ENCODE results near the gene SYMPK. TPM values are rescaled to one million over a fixed set of nuclear protein-coding genes. Genes with fewer than 3 reads are reported as not detected.
A peak's percentile ranks its signal among the peaks of the same experiment; 100 is the strongest.

Gene SYMPK
- total RNA-seq = 10 to 100 TPM; 32.8 to 76.3 (median 44.1) TPM

GRCh38 chr19:45862564-45863334 is at the start of gene SYMPK:
SYMPK (minus strand) TSS chr19:45863147; CDS start chr19:45854495, 8,652 bp downstream.
- 0% methylated on average over 45 of the region's 65 CpGs for WGBS
- DNase-seq (ENCODE audit: low spot score in 2 of 2) = peak; percentile 99
- Histone ChIP-seq H3K4me3 (peak within 1 kb of the TSS; percentile 73), H3K27ac (peak within 1 kb of the TSS; percentile 89), H3K4me1 (peaks cover 26% of the 10 kb centered on the region), H3K9me3 (no peaks in the 10 kb centered on the region), H3K36me3 (no peaks in the 10 kb centered on the region), H3K27me3 (peaks cover 9% of the 10 kb centered on the region)
- TF ChIP-seq POLR2A (IDR thresholded peaks at IDR 0.05) = no peak
- peak; percentile 11 to 77 (median 31) for TF ChIP-seq POLR2AphosphoS5 (IDR thresholded peaks at IDR 0.05)

GRCh38 chr19:45911291-45911690 is 48.3 kb upstream of the SYMPK start:
- Histone ChIP-seq H3K9me3 (no peaks in the 10 kb centered on the region), H3K4me3 (no peak overlapping the region), H3K36me3 (no peaks in the 10 kb centered on the region), H3K4me1 (no peaks in the 10 kb centered on the region), H3K27me3 (peaks cover 26% of the 10 kb centered on the region), H3K27ac (no peak overlapping the region)
- no peak for DNase-seq (ENCODE audit: low spot score in 2 of 2)
- 56% methylated on average over 8 of the region's 8 CpGs for WGBS
- TF ChIP-seq, protein P1, sequence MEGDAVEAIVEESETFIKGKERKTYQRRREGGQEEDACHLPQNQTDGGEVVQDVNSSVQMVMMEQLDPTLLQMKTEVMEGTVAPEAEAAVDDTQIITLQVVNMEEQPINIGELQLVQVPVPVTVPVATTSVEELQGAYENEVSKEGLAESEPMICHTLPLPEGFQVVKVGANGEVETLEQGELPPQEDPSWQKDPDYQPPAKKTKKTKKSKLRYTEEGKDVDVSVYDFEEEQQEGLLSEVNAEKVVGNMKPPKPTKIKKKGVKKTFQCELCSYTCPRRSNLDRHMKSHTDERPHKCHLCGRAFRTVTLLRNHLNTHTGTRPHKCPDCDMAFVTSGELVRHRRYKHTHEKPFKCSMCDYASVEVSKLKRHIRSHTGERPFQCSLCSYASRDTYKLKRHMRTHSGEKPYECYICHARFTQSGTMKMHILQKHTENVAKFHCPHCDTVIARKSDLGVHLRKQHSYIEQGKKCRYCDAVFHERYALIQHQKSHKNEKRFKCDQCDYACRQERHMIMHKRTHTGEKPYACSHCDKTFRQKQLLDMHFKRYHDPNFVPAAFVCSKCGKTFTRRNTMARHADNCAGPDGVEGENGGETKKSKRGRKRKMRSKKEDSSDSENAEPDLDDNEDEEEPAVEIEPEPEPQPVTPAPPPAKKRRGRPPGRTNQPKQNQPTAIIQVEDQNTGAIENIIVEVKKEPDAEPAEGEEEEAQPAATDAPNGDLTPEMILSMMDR (IDR thresholded peaks at IDR 0.05) = no peak
- TF ChIP-seq EP300 (IDR thresholded peaks at IDR 0.05) (no peak), POLR2AphosphoS5 (IDR thresholded peaks at IDR 0.05) (no peak), POLR2A (IDR thresholded peaks at IDR 0.05) (no peak)

GRCh38 chr19:45908956-45909355 is 46.0 kb upstream of the SYMPK start:
- Histone ChIP-seq H3K4me3 (no peak overlapping the region), H3K36me3 (no peaks in the 10 kb centered on the region), H3K27me3 (peaks cover 14% of the 10 kb centered on the region), H3K9me3 (no peaks in the 10 kb centered on the region), H3K27ac (no peak overlapping the region), H3K4me1 (no peaks in the 10 kb centered on the region)
- DNase-seq (ENCODE audit: low spot score in 2 of 2) = no peak
- 86% methylated on average over 5 of the region's 5 CpGs for WGBS
- no peak for TF ChIP-seq POLR2A (IDR thresholded peaks at IDR 0.05)
- no peak for TF ChIP-seq POLR2AphosphoS5 (IDR thresholded peaks at IDR 0.05)
- no peak for TF ChIP-seq EP300 (IDR thresholded peaks at IDR 0.05)

GRCh38 chr19:45906221-45906620 is 43.3 kb upstream of the SYMPK start:
- H3K9me3 ChIP-seq = no peaks in the 10 kb centered on the region
- no peak overlapping the region for H3K4me3 ChIP-seq
- no peak overlapping the region for H3K27ac ChIP-seq
- WGBS = 87% methylated on average over 3 of the region's 3 CpGs
- no peaks in the 10 kb centered on the region for H3K36me3 ChIP-seq
- TF ChIP-seq POLR2AphosphoS5 (IDR thresholded peaks at IDR 0.05) = no peak
- TF ChIP-seq, protein P1 (IDR thresholded peaks at IDR 0.05) = no peak
- no peak for TF ChIP-seq EP300 (IDR thresholded peaks at IDR 0.05)
- TF ChIP-seq POLR2A (IDR thresholded peaks at IDR 0.05) = no peak
- H3K4me1 ChIP-seq = peaks cover 15% of the 10 kb centered on the region
- peaks cover 3% of the 10 kb centered on the region for H3K27me3 ChIP-seq
- DNase-seq (ENCODE audit: low spot score in 2 of 2) = no peak

- TF ChIP-seq, protein P1 (IDR thresholded peaks at IDR 0.05) = no peak
- no peak for TF ChIP-seq POLR2A (IDR thresholded peaks at IDR 0.05)
- TF ChIP-seq EP300 (IDR thresholded peaks at IDR 0.05) = no peak
- 83% methylated on average over 10 of the region's 10 CpGs for WGBS
- no peak for DNase-seq (ENCODE audit: low spot score in 2 of 2)
- H3K27me3 ChIP-seq = no peaks in the 10 kb centered on the region
- no peak overlapping the region for H3K4me3 ChIP-seq
- no peaks in the 10 kb centered on the region for H3K9me3 ChIP-seq
- H3K36me3 ChIP-seq = no peaks in the 10 kb centered on the region
- H3K4me1 ChIP-seq = peaks cover 24% of the 10 kb centered on the region
- H3K27ac ChIP-seq = no peak overlapping the region
These were observed 42.1 kb upstream of the SYMPK start for GRCh38 chr19:45905011-45905410.

Data from suprapubic skin (tissue), 4 donors.